NCI-H1694 treated with DMSO at 0.1 percent for 48 hours (cell line): Measurements from ENCODE around the gene CTNNBIP1.

Experiments used
- DNase-seq: peaks from one replicate; lab custom pipeline; 2025; lab: John Stamatoyannopoulos, UW

Gene CTNNBIP1

GRCh38 chr1:9877962-9878361 lies 32.1 kb downstream of the CTNNBIP1 start:
- no peak for DNase-seq

GRCh38 chr1:9875636-9876000 lies 34.5 kb downstream of the CTNNBIP1 start:
- peak; percentile 7 for DNase-seq

GRCh38 chr1:9874959-9875635 lies 35.0 kb downstream of the CTNNBIP1 start:
- DNase-seq = peak; percentile 74

- no peak for DNase-seq
These were observed 35.7 kb downstream of the CTNNBIP1 start for GRCh38 chr1:9874412-9874811.

GRCh38 chr1:9873992-9874391 lies 36.1 kb downstream of the CTNNBIP1 start:
- DNase-seq = no peak

- DNase-seq = no peak
These were observed 36.7 kb downstream of the CTNNBIP1 start for GRCh38 chr1:9873385-9873784.

GRCh38 chr1:9872430-9873165 lies 37.5 kb downstream of the CTNNBIP1 start:
- DNase-seq = peak; percentile 88

GRCh38 chr1:9871707-9872425 lies 38.2 kb downstream of the CTNNBIP1 start:
- no peak for DNase-seq

- no peak for DNase-seq
These were observed 39.0 kb downstream of the CTNNBIP1 start for GRCh38 chr1:9871021-9871420.

- DNase-seq = no peak
These were observed 39.5 kb downstream of the CTNNBIP1 start for GRCh38 chr1:9870572-9870971.

- no peak for DNase-seq
These were observed 40.2 kb downstream of the CTNNBIP1 start for GRCh38 chr1:9869831-9870251.

- no peak for DNase-seq
These were observed 41.9 kb downstream of the CTNNBIP1 start for GRCh38 chr1:9868244-9868590.

GRCh38 chr1:9867408-9868243 lies 42.4 kb downstream of the CTNNBIP1 start:
- peak; percentile 33 for DNase-seq

GRCh38 chr1:9866836-9867235 lies 43.2 kb downstream of the CTNNBIP1 start:
- no peak for DNase-seq

- no peak for DNase-seq
These were observed 44.3 kb downstream of the CTNNBIP1 start for GRCh38 chr1:9865724-9866123.

GRCh38 chr1:9863371-9863770 lies 46.7 kb downstream of the CTNNBIP1 start:
- no peak for DNase-seq

GRCh38 chr1:9861360-9861759 lies 48.7 kb downstream of the CTNNBIP1 start:
- peak; percentile 61 for DNase-seq

- DNase-seq = peak; percentile 55
These were observed 49.2 kb downstream of the CTNNBIP1 start for GRCh38 chr1:9860887-9861286.

- DNase-seq = no peak
These were observed 50.6 kb downstream of the CTNNBIP1 start for GRCh38 chr1:9859281-9860014.

- DNase-seq = no peak
These were observed 51.6 kb downstream of the CTNNBIP1 start for GRCh38 chr1:9858293-9859035.

- no peak for DNase-seq
These were observed 54.9 kb downstream of the CTNNBIP1 start for GRCh38 chr1:9855186-9855585.
